ENCODE results near the gene ATP6AP1.

GRCh38 chrX:154460326-154460725, 31.8 kb downstream of the ATP6AP1 start:
- TF ChIP-seq CTCF (IDR thresholded peaks at IDR 0.05), result no peak
- no peak for TF ChIP-seq POLR2A (IDR thresholded peaks at IDR 0.05)

Measured in testis (tissue), 2 donors.